ENCODE results near the gene PC. TPM values are rescaled to one million over a fixed set of nuclear protein-coding genes. Genes with fewer than 3 reads are reported as not detected.

PC gene
- total and polyA plus RNA-seq, 2 experiments from 2014 or later: 18.3 to 21.7 TPM

DNA sequence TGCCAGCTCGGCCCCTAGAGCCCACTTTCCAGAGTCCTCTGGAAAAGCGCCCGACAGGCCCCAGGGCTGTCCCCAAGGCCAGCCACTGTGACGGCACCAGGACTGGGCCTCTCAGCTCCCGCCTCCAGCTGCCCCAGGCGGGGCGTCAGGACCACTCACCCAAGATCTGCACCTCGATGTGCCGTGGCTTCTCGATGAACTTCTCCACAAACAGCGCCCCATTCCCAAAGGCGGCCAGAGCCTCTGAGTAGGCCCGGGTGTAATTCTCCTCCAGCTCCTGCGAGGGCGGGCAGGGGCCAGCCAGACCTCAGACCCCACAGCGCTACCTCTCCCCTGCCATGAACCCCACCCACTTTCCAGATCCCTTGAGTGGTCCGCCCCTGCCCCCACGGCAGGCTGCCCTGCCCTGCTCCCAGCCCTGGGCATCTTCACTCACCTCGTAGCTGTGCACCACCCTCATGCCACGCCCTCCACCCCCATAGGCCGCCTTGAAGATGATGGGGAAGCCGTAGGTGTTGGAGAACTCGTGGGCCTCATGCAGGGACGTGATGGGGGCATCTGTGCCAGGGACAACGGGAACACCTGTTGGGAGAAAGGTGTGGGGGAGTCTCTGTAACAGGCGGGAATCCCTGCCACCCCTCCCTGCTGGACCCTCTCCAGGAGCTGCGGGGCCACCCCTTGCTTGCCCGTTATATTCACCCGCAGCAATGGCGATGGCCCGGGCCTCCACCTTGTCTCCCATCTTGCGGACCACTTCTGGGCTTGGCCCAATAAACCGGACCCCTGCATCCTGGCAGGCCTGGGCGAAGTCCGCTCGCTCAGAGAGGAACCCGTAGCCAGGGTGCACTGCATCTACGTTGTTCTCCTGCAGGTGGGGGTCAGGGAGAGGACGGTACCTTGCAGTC, 87.3 kb downstream of the PC start:
- no peaks in the 10 kb centered on the region for H3K27me3 ChIP-seq (ENCODE audit: insufficient read depth)
- Mint-ChIP-seq H3K9me3 (no peaks in the 10 kb centered on the region; the same call in 2 of the 3 replicates), H3K36me3 (ENCODE audit: low read depth) (peaks cover 3% of the 10 kb centered on the region; the same call in 1 of the 3 replicates), H3K4me3 (no peak overlapping the region), H3K27ac (no peak overlapping the region), H3K4me1 (peaks cover 14% of the 10 kb centered on the region), H3K27me3 (ENCODE audit: insufficient read depth, low read depth, poor library complexity) (peaks cover 15% of the 10 kb centered on the region)
- no peak overlapping the region for H2AFZ ChIP-seq
- no peak overlapping the region for H3K4me2 ChIP-seq
- H3K4me1 ChIP-seq (ENCODE audit: insufficient read depth): no peaks in the 10 kb centered on the region
- no peaks in the 10 kb centered on the region for H4K20me1 ChIP-seq (replicated peaks; ENCODE audit: insufficient read depth)
- ATAC-seq: no peak
- TF ChIP-seq, protein P1, sequence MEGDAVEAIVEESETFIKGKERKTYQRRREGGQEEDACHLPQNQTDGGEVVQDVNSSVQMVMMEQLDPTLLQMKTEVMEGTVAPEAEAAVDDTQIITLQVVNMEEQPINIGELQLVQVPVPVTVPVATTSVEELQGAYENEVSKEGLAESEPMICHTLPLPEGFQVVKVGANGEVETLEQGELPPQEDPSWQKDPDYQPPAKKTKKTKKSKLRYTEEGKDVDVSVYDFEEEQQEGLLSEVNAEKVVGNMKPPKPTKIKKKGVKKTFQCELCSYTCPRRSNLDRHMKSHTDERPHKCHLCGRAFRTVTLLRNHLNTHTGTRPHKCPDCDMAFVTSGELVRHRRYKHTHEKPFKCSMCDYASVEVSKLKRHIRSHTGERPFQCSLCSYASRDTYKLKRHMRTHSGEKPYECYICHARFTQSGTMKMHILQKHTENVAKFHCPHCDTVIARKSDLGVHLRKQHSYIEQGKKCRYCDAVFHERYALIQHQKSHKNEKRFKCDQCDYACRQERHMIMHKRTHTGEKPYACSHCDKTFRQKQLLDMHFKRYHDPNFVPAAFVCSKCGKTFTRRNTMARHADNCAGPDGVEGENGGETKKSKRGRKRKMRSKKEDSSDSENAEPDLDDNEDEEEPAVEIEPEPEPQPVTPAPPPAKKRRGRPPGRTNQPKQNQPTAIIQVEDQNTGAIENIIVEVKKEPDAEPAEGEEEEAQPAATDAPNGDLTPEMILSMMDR (conservative IDR thresholded peaks at IDR 0.05; ENCODE audit: low read depth in 2 of 2): no peak
- no peak for TF ChIP-seq EZH2phosphoT487 (IDR thresholded peaks at IDR 0.05; ENCODE audit: unreplicated experiment)
- TF ChIP-seq, protein P2, sequence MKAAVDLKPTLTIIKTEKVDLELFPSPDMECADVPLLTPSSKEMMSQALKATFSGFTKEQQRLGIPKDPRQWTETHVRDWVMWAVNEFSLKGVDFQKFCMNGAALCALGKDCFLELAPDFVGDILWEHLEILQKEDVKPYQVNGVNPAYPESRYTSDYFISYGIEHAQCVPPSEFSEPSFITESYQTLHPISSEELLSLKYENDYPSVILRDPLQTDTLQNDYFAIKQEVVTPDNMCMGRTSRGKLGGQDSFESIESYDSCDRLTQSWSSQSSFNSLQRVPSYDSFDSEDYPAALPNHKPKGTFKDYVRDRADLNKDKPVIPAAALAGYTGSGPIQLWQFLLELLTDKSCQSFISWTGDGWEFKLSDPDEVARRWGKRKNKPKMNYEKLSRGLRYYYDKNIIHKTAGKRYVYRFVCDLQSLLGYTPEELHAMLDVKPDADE (IDR thresholded peaks at IDR 0.05): no peak
- no peak for TF ChIP-seq ZNF114 (CRISPR knock-in tag; IDR thresholded peaks at IDR 0.05)
- TF ChIP-seq STAT1 (IDR thresholded peaks at IDR 0.05; ENCODE audit: unreplicated experiment): no peak
- TF ChIP-seq, protein P3, sequence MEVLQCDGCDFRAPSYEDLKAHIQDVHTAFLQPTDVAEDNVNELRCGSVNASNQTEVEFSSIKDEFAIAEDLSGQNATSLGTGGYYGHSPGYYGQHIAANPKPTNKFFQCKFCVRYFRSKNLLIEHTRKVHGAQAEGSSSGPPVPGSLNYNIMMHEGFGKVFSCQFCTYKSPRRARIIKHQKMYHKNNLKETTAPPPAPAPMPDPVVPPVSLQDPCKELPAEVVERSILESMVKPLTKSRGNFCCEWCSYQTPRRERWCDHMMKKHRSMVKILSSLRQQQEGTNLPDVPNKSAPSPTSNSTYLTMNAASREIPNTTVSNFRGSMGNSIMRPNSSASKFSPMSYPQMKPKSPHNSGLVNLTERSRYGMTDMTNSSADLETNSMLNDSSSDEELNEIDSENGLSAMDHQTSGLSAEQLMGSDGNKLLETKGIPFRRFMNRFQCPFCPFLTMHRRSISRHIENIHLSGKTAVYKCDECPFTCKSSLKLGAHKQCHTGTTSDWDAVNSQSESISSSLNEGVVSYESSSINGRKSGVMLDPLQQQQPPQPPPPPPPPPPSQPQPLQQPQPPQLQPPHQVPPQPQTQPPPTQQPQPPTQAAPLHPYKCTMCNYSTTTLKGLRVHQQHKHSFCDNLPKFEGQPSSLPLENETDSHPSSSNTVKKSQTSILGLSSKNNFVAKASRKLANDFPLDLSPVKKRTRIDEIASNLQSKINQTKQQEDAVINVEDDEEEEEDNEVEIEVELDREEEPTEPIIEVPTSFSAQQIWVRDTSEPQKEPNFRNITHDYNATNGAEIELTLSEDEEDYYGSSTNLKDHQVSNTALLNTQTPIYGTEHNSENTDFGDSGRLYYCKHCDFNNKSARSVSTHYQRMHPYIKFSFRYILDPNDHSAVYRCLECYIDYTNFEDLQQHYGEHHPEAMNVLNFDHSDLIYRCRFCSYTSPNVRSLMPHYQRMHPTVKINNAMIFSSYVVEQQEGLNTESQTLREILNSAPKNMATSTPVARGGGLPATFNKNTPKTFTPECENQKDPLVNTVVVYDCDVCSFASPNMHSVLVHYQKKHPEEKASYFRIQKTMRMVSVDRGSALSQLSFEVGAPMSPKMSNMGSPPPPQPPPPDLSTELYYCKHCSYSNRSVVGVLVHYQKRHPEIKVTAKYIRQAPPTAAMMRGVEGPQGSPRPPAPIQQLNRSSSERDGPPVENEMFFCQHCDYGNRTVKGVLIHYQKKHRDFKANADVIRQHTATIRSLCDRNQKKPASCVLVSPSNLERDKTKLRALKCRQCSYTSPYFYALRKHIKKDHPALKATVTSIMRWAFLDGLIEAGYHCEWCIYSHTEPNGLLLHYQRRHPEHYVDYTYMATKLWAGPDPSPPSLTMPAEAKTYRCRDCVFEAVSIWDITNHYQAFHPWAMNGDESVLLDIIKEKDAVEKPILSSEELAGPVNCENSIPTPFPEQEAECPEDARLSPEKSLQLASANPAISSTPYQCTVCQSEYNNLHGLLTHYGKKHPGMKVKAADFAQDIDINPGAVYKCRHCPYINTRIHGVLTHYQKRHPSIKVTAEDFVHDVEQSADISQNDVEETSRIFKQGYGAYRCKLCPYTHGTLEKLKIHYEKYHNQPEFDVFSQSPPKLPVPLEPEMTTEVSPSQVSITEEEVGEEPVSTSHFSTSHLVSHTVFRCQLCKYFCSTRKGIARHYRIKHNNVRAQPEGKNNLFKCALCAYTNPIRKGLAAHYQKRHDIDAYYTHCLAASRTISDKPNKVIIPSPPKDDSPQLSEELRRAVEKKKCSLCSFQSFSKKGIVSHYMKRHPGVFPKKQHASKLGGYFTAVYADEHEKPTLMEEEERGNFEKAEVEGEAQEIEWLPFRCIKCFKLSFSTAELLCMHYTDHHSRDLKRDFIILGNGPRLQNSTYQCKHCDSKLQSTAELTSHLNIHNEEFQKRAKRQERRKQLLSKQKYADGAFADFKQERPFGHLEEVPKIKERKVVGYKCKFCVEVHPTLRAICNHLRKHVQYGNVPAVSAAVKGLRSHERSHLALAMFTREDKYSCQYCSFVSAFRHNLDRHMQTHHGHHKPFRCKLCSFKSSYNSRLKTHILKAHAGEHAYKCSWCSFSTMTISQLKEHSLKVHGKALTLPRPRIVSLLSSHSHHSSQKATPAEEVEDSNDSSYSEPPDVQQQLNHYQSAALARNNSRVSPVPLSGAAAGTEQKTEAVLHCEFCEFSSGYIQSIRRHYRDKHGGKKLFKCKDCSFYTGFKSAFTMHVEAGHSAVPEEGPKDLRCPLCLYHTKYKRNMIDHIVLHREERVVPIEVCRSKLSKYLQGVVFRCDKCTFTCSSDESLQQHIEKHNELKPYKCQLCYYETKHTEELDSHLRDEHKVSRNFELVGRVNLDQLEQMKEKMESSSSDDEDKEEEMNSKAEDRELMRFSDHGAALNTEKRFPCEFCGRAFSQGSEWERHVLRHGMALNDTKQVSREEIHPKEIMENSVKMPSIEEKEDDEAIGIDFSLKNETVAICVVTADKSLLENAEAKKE (CRISPR knock-in tag; IDR thresholded peaks at IDR 0.05): no peak
- TF ChIP-seq, protein P4, sequence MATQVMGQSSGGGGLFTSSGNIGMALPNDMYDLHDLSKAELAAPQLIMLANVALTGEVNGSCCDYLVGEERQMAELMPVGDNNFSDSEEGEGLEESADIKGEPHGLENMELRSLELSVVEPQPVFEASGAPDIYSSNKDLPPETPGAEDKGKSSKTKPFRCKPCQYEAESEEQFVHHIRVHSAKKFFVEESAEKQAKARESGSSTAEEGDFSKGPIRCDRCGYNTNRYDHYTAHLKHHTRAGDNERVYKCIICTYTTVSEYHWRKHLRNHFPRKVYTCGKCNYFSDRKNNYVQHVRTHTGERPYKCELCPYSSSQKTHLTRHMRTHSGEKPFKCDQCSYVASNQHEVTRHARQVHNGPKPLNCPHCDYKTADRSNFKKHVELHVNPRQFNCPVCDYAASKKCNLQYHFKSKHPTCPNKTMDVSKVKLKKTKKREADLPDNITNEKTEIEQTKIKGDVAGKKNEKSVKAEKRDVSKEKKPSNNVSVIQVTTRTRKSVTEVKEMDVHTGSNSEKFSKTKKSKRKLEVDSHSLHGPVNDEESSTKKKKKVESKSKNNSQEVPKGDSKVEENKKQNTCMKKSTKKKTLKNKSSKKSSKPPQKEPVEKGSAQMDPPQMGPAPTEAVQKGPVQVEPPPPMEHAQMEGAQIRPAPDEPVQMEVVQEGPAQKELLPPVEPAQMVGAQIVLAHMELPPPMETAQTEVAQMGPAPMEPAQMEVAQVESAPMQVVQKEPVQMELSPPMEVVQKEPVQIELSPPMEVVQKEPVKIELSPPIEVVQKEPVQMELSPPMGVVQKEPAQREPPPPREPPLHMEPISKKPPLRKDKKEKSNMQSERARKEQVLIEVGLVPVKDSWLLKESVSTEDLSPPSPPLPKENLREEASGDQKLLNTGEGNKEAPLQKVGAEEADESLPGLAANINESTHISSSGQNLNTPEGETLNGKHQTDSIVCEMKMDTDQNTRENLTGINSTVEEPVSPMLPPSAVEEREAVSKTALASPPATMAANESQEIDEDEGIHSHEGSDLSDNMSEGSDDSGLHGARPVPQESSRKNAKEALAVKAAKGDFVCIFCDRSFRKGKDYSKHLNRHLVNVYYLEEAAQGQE (IDR thresholded peaks at IDR 0.05; ENCODE audit: unreplicated experiment): no peak
- TF ChIP-seq EZH2 (IDR thresholded peaks at IDR 0.05; ENCODE audit: low read depth, unreplicated experiment): no peak
- no peak for TF ChIP-seq NANOG (IDR thresholded peaks at IDR 0.05; ENCODE audit: borderline replicate concordance)
- no peak for TF ChIP-seq JUNB (IDR thresholded peaks at IDR 0.05; ENCODE audit: unreplicated experiment)
- TF ChIP-seq ZNF331 (CRISPR knock-in tag; IDR thresholded peaks at IDR 0.05; ENCODE audit: low read depth): no peak
- no peak for TF ChIP-seq POLR2AphosphoS5 (IDR thresholded peaks at IDR 0.05; ENCODE audit: low read depth)
- TF ChIP-seq CREB1 (CRISPR knock-in tag; IDR thresholded peaks at IDR 0.05; ENCODE audit: low read depth): no peak
- H3K4me3 ChIP-seq: no peak overlapping the region
- H3K9me2 ChIP-seq (ENCODE audit: insufficient read depth): no peaks in the 10 kb centered on the region
- no peak for DNase-seq (ENCODE audit: low spot score)
- no peaks in the 10 kb centered on the region for H3F3A ChIP-seq (replicated peaks; ENCODE audit: low read depth)
- no peaks in the 10 kb centered on the region for H3K36me3 ChIP-seq (ENCODE audit: insufficient read depth)
- H3K27ac ChIP-seq (ENCODE audit: low read depth): no peak overlapping the region
- H3K79me2 ChIP-seq (replicated peaks; ENCODE audit: insufficient read depth): no peaks in the 10 kb centered on the region
